CD14-positive monocyte (primary cell): Measurements from ENCODE around the gene CXCR6. TPM values are rescaled to one million over a fixed set of nuclear protein-coding genes. Genes with fewer than 3 reads are reported as not detected.

Experiments used
- DNase-seq, 3 donors: peaks; one replicate each; pipeline ENCODE4 v3.0.0-alpha.2; 2011 to 2022
- H2AFZ ChIP-seq: 2 replicates; pipeline ENCODE4 v1.6.0; 2012; ENCODE audit warnings: mild to moderate bottlenecking, low read depth, low read length, inconsistent platforms; ENCODE audit not compliant: insufficient read depth, poor library complexity, severe bottlenecking
- H3K27ac ChIP-seq, 2 donors: 1 replicate in 1 of 2; 2 replicates in 1 of 2; pipeline ENCODE4 v1.5.1; 2012 to 2013; ENCODE audit warnings: low read length in 2 of 2, control low read depth in 1 of 2, inconsistent platforms in 1 of 2, low read depth in 1 of 2, mild to moderate bottlenecking in 1 of 2
- H3K27me3 ChIP-seq, 2 donors: one replicate each; pipeline versions ENCODE4 v1.6.0 to v1.6.1; 2011 to 2013; ENCODE audit warnings: low read length in 2 of 2; ENCODE audit not compliant: control insufficient read depth in 2 of 2, insufficient read depth in 2 of 2
- H3K36me3 ChIP-seq, 2 donors: replicated peaks in 1 of 2; 1 replicate in 1 of 2; 2 replicates in 1 of 2; pipeline versions ENCODE4 v1.5.1 to v1.6.1; 2012 to 2013; ENCODE audit warnings: low read length in 2 of 2, control low read depth in 1 of 2, inconsistent platforms in 1 of 2, mild to moderate bottlenecking in 1 of 2; ENCODE audit not compliant: insufficient read depth in 2 of 2, control insufficient read depth in 1 of 2
- H3K4me1 ChIP-seq, 2 donors: 1 replicate in 1 of 2; 2 replicates in 1 of 2; pipeline versions ENCODE4 v1.5.1 to v1.6.1; 2012 to 2013; ENCODE audit warnings: low read length in 2 of 2, control low read depth in 1 of 2, inconsistent platforms in 1 of 2, mild to moderate bottlenecking in 1 of 2, moderate library complexity in 1 of 2; ENCODE audit not compliant: insufficient read depth in 2 of 2, control insufficient read depth in 1 of 2
- H3K4me2 ChIP-seq: replicated peaks from 2 replicates; pipeline ENCODE3; 2012; ENCODE audit warnings: low read length, moderate library complexity, mild to moderate bottlenecking; ENCODE audit not compliant: poor library complexity, severe bottlenecking; ENCODE audit errors: extremely low read depth
- H3K4me3 ChIP-seq, 3 experiments: fragments of 200-600 bp in 1 of 3; sonication (generic) in 1 of 3; replicated peaks in 1 of 3; 1 replicate in 2 of 3; 2 replicates in 1 of 3; pipeline ENCODE4 v1.5.1; 2011 to 2013; ENCODE audit warnings: low read length in 3 of 3, mild to moderate bottlenecking in 3 of 3, control low read depth in 2 of 3, low read depth in 2 of 3, inconsistent platforms in 1 of 3, moderate library complexity in 1 of 3
- H3K79me2 ChIP-seq: 2 replicates; pipeline ENCODE4 v1.6.0; 2012; ENCODE audit warnings: mild to moderate bottlenecking, control low read depth, inconsistent platforms, low read length, moderate library complexity; ENCODE audit not compliant: insufficient read depth
- H3K9ac ChIP-seq: 2 replicates; pipeline ENCODE4 v1.6.0; 2017; ENCODE audit warnings: low read length, mild to moderate bottlenecking; ENCODE audit not compliant: insufficient read depth, poor library complexity, severe bottlenecking
- H3K9me3 ChIP-seq, 2 donors: replicated peaks in 1 of 2; 1 replicate in 1 of 2; 2 replicates in 1 of 2; pipeline versions ENCODE4 v1.5.1 to v1.6.1; 2012 to 2013; ENCODE audit warnings: low read length in 2 of 2, control low read depth in 1 of 2; ENCODE audit not compliant: control insufficient read depth in 1 of 2, insufficient read depth in 1 of 2
- H4K20me1 ChIP-seq: 2 replicates; pipeline ENCODE4 v1.6.0; 2012; ENCODE audit warnings: mild to moderate bottlenecking, low read length, control low read depth, moderate library complexity; ENCODE audit not compliant: insufficient read depth
- H3K27ac Mint-ChIP-seq, 7 donors: one replicate each; pipeline ENCODE4 v1.8.0; 2020; ENCODE audit warnings: mild to moderate bottlenecking in 7 of 7, mixed read lengths in 7 of 7, moderate library complexity in 6 of 7, inconsistent platforms in 2 of 7
- H3K27me3 Mint-ChIP-seq, 3 donors: one replicate each; pipeline ENCODE4 v1.8.0; 2021 to 2022; ENCODE audit warnings: low read depth in 3 of 3, mild to moderate bottlenecking in 3 of 3, mixed read lengths in 3 of 3, moderate library complexity in 3 of 3, inconsistent platforms in 1 of 3
- H3K36me3 Mint-ChIP-seq, 2 donors: one replicate each; pipeline ENCODE4 v1.8.0; 2020; ENCODE audit warnings: mixed read lengths in 2 of 2, inconsistent platforms in 1 of 2, mild to moderate bottlenecking in 1 of 2
- H3K4me1 Mint-ChIP-seq: one replicate; pipeline ENCODE4 v1.8.0; 2020; ENCODE audit warnings: mild to moderate bottlenecking, mixed read lengths
- H3K4me3 Mint-ChIP-seq, 2 donors: one replicate each; pipeline ENCODE4 v1.8.0; 2020; ENCODE audit warnings: mild to moderate bottlenecking in 2 of 2, mixed read lengths in 2 of 2, moderate library complexity in 1 of 2
- H3K9me3 Mint-ChIP-seq, 7 donors: one replicate each; pipeline ENCODE4 v1.8.0; 2020 to 2022; ENCODE audit warnings: mixed read lengths in 7 of 7, mild to moderate bottlenecking in 6 of 7, moderate library complexity in 6 of 7, inconsistent platforms in 2 of 7
- CTCF ChIP-seq: fragments of 200-600 bp; IDR thresholded peaks from one replicate; pipeline ENCODE4 v1.8.0; 2022; ENCODE audit warnings: antibody characterized with exemption, mild to moderate bottlenecking
- WGBS: methylation state at CpG from one replicate; pipeline ENCODE4 v1.1.5; 2013; ENCODE audit warnings: missing lambda C conversion rate; ENCODE audit not compliant: insufficient coverage; 5-methylcytosine and 5-hydroxymethylcytosine counted together
- intact Hi-C, 2 donors: fragments of 100-400 bp; cut with micrococcal nuclease; formaldehyde crosslinking; loops; one replicate each; pipeline versions ENCODE4 v1.15.0 to v1.15.1; 2023
- polyA plus RNA-seq, 3 donors: library from polyadenylated mRNA; depleted of rRNA in 1 of 3; unstranded in 2 of 3; stranded (reverse) in 1 of 3; fragments of 300-500 nt in 2 of 3; fragments of >200 nt in 1 of 3; fragmentation: Illumina TruSeq in 2 of 3; gene quantifications; 1 replicate in 2 of 3; 2 replicates in 1 of 3; pipeline ENCODE4 v1.2.3, GENCODE V29; 2012 to 2021

CXCR6 gene
- polyA plus RNA-seq, 3 donors: 0.10 TPM; not detected in 2

- no peaks in the 10 kb centered on the region for H4K20me1 ChIP-seq
- H3K27ac ChIP-seq: no peak overlapping the region
- peaks cover 95 to 96% of the 10 kb centered on the region in 2 donors for H3K36me3 Mint-ChIP-seq
- no peaks in the 10 kb centered on the region for H3K27me3 ChIP-seq
- WGBS: 74% methylated on average over 3 of the region's 4 CpGs
- H3K36me3 ChIP-seq: peaks cover 92 to 99% of the 10 kb centered on the region in 2 donors
- intact Hi-C loops: no loop called here
- no peak for DNase-seq
- no peaks in the 10 kb centered on the region for H3K79me2 ChIP-seq
- no peaks in the 10 kb centered on the region for H3K9me3 Mint-ChIP-seq
- no peak overlapping the region for H3K4me3 Mint-ChIP-seq
- no peaks in the 10 kb centered on the region for H3K9me3 ChIP-seq
- no peaks in the 10 kb centered on the region for H3K4me1 ChIP-seq
- H3K9ac ChIP-seq: no peak overlapping the region
- H3K4me1 Mint-ChIP-seq: no peaks in the 10 kb centered on the region
- H3K4me3 ChIP-seq: no peak overlapping the region
- H3K27me3 Mint-ChIP-seq: peaks cover 1 to 4% (median 1%) of the 10 kb centered on the region in 3 donors
- TF ChIP-seq CTCF: no peak
- peak overlapping the region in 2 of 7 donors; percentile 36 to 62 for H3K27ac Mint-ChIP-seq
- H3K4me2 ChIP-seq: no peak overlapping the region
- no peak overlapping the region for H2AFZ ChIP-seq
Observed at GRCh38 chr3:45952456-45952855, 9.2 kb downstream of the CXCR6 start.

- H3K79me2 ChIP-seq: no peaks in the 10 kb centered on the region
- Mint-ChIP-seq H3K9me3 (no peaks in the 10 kb centered on the region), H3K4me3 (no peak overlapping the region), H3K27ac (peak overlapping the region in 1 of 7 donors; percentile 3), H3K4me1 (no peaks in the 10 kb centered on the region), H3K27me3 (peaks cover 1 to 4% (median 1%) of the 10 kb centered on the region in 3 donors), H3K36me3 (peaks cover 95 to 99% of the 10 kb centered on the region in 2 donors)
- H3K36me3 ChIP-seq: peaks cover 93 to 99% of the 10 kb centered on the region in 2 donors
- H3K4me2 ChIP-seq: no peak overlapping the region
- H3K4me3 ChIP-seq: no peak overlapping the region
- no peaks in the 10 kb centered on the region for H3K9me3 ChIP-seq
- TF ChIP-seq CTCF: no peak
- H3K27me3 ChIP-seq: no peaks in the 10 kb centered on the region
- no peak overlapping the region for H3K9ac ChIP-seq
- H3K27ac ChIP-seq: no peak overlapping the region
- no peaks in the 10 kb centered on the region for H3K4me1 ChIP-seq
- H2AFZ ChIP-seq: no peak overlapping the region
- H4K20me1 ChIP-seq: no peaks in the 10 kb centered on the region
- no peak for DNase-seq
- 90% methylated on average over 4 of the region's 4 CpGs for WGBS
- intact Hi-C loops: no loop called here
Observed at GRCh38 chr3:45953536-45953935, 10.3 kb downstream of the CXCR6 start.
